Measurements from ENCODE around the gene RHBDD1. TPM values are rescaled to one million over a fixed set of nuclear protein-coding genes. Genes with fewer than 3 reads are reported as not detected.

RHBDD1 gene
- total and polyA plus RNA-seq, 12 donors: 4.5 to 57.1 (median 33.7) TPM

DNA sequence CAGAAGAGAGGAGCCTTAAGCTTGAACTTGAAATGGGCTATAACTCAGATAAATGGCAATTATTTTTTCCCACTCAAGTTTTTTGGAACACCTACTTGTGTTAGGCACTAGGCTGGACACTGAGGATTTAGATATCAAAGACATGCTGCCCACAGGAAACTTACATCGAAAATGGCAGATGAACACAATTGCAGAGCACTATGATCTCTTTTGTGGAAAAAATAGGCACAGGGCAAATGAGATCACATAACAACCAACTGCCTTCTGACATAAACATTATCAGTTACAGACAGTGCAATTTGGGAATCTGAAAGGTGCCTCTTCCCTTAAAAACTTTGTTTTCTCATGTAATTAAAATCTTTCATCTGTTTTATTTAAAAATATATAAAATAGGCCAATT lies 32.4 kb upstream of the RHBDD1 start:
- ATAC-seq: no peak
- Histone ChIP-seq H3K27me3 (peaks cover 0 to 65% (median 0%) of the 10 kb centered on the region in 7 donors), H3K4me1 (peaks cover 0 to 29% (median 26%) of the 10 kb centered on the region in 9 donors), H3K27ac (no peak overlapping the region), H3K4me3 (no peak overlapping the region), H3K9me3 (no peaks in the 10 kb centered on the region), H3K36me3 (no peaks in the 10 kb centered on the region)
- WGBS, 2 donors: 55 to 65% methylated on average over 1 of the region's 1 CpG
- intact Hi-C loops (cut with DNase I): loop anchor here (2.0 to 10.0 kb wide), 15 partner anchors 179 to 1139 kb away; no protein-coding TSS in a partner anchor
- TF ChIP-seq, protein P1, sequence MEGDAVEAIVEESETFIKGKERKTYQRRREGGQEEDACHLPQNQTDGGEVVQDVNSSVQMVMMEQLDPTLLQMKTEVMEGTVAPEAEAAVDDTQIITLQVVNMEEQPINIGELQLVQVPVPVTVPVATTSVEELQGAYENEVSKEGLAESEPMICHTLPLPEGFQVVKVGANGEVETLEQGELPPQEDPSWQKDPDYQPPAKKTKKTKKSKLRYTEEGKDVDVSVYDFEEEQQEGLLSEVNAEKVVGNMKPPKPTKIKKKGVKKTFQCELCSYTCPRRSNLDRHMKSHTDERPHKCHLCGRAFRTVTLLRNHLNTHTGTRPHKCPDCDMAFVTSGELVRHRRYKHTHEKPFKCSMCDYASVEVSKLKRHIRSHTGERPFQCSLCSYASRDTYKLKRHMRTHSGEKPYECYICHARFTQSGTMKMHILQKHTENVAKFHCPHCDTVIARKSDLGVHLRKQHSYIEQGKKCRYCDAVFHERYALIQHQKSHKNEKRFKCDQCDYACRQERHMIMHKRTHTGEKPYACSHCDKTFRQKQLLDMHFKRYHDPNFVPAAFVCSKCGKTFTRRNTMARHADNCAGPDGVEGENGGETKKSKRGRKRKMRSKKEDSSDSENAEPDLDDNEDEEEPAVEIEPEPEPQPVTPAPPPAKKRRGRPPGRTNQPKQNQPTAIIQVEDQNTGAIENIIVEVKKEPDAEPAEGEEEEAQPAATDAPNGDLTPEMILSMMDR (IDR thresholded peaks at IDR 0.05): no peak
- DNase-seq: no peak

- no peak overlapping the region for H3K27ac ChIP-seq
- H3K36me3 ChIP-seq: no peaks in the 10 kb centered on the region
- TF ChIP-seq, protein P1 (IDR thresholded peaks at IDR 0.05): peak in 2 of 9 donors; percentile 22 to 26
- H3K4me1 ChIP-seq: no peaks in the 10 kb centered on the region
- H3K27me3 ChIP-seq: peaks cover 0 to 4% (median 0%) of the 10 kb centered on the region in 7 donors
- WGBS, 2 donors: 89 to 93% methylated on average over 1 of the region's 1 CpG
- intact Hi-C loops (cut with DNase I): loop anchor here in 2 of 10 donors (10.0 kb wide), 1 partner anchor 172 kb away; no protein-coding TSS in a partner anchor
- ATAC-seq: no peak
- H3K4me3 ChIP-seq: no peak overlapping the region
- no peaks in the 10 kb centered on the region for H3K9me3 ChIP-seq
- no peak for DNase-seq
These were observed 22.6 kb upstream of the RHBDD1 start for GRCh38 chr2:226813148-226813701.

DNA sequence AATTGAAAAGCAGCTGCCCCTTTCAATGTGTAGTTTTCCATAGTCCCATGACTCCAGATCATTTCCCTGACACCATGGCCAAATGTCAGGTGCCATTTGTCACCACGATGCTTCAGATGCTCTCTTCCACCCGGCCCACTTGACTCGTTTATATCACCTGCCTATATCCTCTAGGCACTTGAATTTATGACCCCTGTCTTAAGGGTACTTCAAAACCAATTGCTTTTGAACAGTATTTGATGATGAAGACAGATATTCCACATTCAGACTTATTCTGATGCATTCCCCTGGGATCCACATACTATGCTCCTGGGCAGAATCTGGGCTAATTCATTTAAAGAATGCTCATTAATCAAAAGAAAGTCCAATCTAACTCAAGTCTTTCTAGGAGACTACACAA lies 16.9 kb upstream of the RHBDD1 start:
- Histone ChIP-seq H3K9me3 (peaks cover 0 to 7% (median 0%) of the 10 kb centered on the region in 11 donors), H3K36me3 (no peaks in the 10 kb centered on the region), H3K27ac (no peak overlapping the region), H3K27me3 (no peaks in the 10 kb centered on the region), H3K4me3 (no peak overlapping the region), H3K4me1 (no peaks in the 10 kb centered on the region)
- TF ChIP-seq, protein P1 (IDR thresholded peaks at IDR 0.05): no peak
- WGBS, 2 donors: 83 to 86% methylated on average over 3 of the region's 3 CpGs
- DNase-seq (no peak), ATAC-seq (no peak)
- intact Hi-C loops (cut with DNase I): loop anchor here in 2 of 10 donors (10.0 kb wide), 1 partner anchor 166 kb away; no protein-coding TSS in a partner anchor

- Histone ChIP-seq H3K27me3 (no peaks in the 10 kb centered on the region), H3K9me3 (peaks cover 0 to 7% (median 0%) of the 10 kb centered on the region in 11 donors), H3K4me1 (no peaks in the 10 kb centered on the region), H3K36me3 (no peaks in the 10 kb centered on the region), H3K27ac (no peak overlapping the region), H3K4me3 (no peak overlapping the region)
- intact Hi-C loops (cut with DNase I): no loop called here
- no peak for DNase-seq
- no peak for ATAC-seq
- WGBS, 2 donors: 74 to 80% methylated on average over 2 of the region's 2 CpGs
- TF ChIP-seq, protein P1 (IDR thresholded peaks at IDR 0.05): no peak
These were observed 10.8 kb upstream of the RHBDD1 start for GRCh38 chr2:226825056-226825455.
